Measurements from ENCODE around the gene CCDC142. TPM values are rescaled to one million over a fixed set of nuclear protein-coding genes. Genes with fewer than 3 reads are reported as not detected.
"Not testable (repeated sequence)": the region's sequence is repeated elsewhere in the genome, so short reads cannot be mapped to it uniquely, and the experiment has no call there.

The CCDC142 gene
- total and polyA plus RNA-seq, 4 donors, result 9.3 to 23.4 (median 19.7) TPM

DNA sequence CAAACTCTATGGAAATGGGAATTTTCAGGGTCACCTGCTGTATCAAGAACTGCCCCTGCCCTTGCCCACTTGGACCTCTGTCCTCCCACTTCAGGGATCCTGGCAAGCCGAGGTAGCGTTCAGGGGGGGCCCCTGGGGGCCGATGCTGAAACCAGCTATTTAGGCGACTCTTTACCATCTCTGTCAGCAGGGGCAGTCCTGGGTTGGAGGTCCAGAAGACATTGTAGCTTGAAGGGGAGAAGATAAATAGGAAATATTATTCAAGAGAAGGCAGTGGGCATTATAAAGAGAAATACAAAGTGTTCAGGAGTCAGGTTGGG, 20.1 kb downstream of the CCDC142 start:
- DNase-seq (ENCODE audit: low read depth in 4 of 6, low spot score in 6 of 6), result no peak
- WGBS (ENCODE audit: insufficient coverage), result 81% methylated on average over 4 of the region's 4 CpGs
- Histone ChIP-seq H3K4me1 (ENCODE audit: control insufficient read depth, insufficient read depth, low read length) (peaks cover 23% of the 10 kb centered on the region), H3K9me3 (ENCODE audit: control insufficient read depth, insufficient read depth, low read length) (no peaks in the 10 kb centered on the region), H3K27me3 (ENCODE audit: control insufficient read depth, insufficient read depth, low read length) (no peaks in the 10 kb centered on the region), H3K27ac (ENCODE audit: low read depth, low read length) (no peak overlapping the region), H3K4me3 (ENCODE audit: low read depth, low read length) (no peak overlapping the region), H3K36me3 (ENCODE audit: control insufficient read depth, insufficient read depth, low read length) (peaks cover 25% of the 10 kb centered on the region)

DNA sequence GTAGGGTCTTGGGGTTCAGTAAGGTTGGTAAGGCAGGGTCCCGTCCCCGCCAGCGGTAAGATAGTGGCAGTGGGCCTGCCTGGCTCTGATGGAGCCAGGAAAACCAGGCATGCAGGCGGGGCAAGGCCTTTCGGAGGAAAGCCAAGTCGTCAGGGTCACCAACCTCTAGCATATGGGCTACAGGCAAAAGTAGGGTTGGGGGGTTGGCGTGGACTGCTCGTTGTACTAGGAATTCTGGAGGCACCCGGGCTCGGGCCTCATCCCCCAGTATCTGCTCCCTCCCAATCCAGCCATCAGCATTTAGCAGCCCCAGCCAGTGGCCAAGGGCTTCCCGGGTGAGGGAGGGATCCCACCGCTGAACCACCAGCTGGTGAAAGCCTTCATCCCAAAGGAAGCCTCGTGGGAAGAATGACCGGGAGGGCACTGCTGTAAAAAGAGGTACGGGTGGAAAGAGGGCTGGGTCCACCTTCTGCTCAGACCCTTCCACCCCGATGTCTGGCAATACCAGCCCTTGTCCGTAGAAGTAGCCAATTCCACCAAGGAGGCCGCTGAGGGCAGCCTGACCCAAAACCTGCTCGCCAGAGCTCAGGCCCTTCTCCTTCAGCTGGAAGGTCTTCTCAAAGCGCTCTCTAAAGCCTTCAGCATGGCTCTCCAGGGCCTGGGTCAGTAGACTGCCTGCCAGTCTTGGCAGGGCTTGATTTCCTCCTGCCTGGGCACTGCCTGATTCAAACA, 20.6 kb downstream of the CCDC142 start:
- H3K27me3 ChIP-seq (ENCODE audit: control insufficient read depth, insufficient read depth, low read length), result no peaks in the 10 kb centered on the region
- H3K27ac ChIP-seq (ENCODE audit: low read depth, low read length), result no peak overlapping the region
- WGBS (ENCODE audit: insufficient coverage), result 96% methylated on average over 9 of the region's 20 CpGs
- no peaks in the 10 kb centered on the region for H3K9me3 ChIP-seq (ENCODE audit: control insufficient read depth, insufficient read depth, low read length)
- H3K4me3 ChIP-seq (ENCODE audit: low read depth, low read length), result no peak overlapping the region
- DNase-seq (ENCODE audit: low read depth in 4 of 6, low spot score in 6 of 6), result no peak
- peaks cover 25% of the 10 kb centered on the region for H3K36me3 ChIP-seq (ENCODE audit: control insufficient read depth, insufficient read depth, low read length)
- peaks cover 27% of the 10 kb centered on the region for H3K4me1 ChIP-seq (ENCODE audit: control insufficient read depth, insufficient read depth, low read length)

DNA sequence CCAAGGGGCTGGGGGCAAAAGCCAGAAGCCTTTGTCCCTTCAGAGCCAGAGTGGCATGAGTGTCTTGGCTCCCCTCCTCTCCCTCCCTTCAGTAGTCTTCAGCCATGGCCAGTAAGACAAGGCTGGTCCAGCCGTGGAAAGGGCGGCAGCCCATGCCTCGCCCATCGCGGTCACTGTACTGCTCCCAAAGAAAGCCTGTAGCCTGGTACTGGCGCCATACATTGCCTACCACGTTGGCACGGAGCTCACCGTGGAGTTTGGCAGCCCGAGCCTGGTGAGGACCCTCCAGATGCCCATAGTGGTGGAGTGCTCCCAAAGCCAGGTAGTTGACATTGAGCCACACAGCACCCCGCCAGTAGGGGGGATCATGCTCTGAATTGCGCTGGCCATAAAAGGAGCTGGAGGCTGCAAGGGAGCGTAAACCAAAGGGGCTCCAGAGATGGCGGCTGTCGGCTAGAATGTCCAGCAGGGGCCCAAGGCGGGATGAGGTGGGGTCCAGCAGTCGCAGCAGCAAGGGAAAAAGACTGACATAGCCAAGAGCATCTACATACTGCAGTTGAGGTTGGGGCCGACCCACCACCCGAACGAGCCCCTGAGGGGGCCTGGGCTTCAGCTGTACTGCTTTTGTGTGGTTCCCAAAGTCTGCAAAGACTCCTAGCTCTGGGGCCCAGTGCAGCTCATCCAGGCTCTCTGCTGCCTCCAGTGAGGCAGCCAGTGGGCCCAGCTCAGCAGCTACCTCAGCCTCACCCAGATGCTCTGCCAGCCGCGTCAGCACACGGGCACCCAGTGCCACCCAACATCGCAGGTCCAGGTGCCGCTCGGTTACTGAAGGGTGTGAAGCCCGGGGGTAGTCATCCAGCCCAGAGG, 21.4 kb downstream of the CCDC142 start:
- H3K27ac ChIP-seq (ENCODE audit: low read depth, low read length), result no peak overlapping the region
- DNase-seq (ENCODE audit: low read depth in 4 of 6, low spot score in 6 of 6), result no peak
- H3K36me3 ChIP-seq (ENCODE audit: control insufficient read depth, insufficient read depth, low read length), result peaks cover 25% of the 10 kb centered on the region
- peaks cover 31% of the 10 kb centered on the region for H3K4me1 ChIP-seq (ENCODE audit: control insufficient read depth, insufficient read depth, low read length)
- no peaks in the 10 kb centered on the region for H3K27me3 ChIP-seq (ENCODE audit: control insufficient read depth, insufficient read depth, low read length)
- H3K9me3 ChIP-seq (ENCODE audit: control insufficient read depth, insufficient read depth, low read length), result no peaks in the 10 kb centered on the region
- WGBS (ENCODE audit: insufficient coverage), result 93% methylated on average over 27 of the region's 27 CpGs
- no peak overlapping the region for H3K4me3 ChIP-seq (ENCODE audit: low read depth, low read length)

DNA sequence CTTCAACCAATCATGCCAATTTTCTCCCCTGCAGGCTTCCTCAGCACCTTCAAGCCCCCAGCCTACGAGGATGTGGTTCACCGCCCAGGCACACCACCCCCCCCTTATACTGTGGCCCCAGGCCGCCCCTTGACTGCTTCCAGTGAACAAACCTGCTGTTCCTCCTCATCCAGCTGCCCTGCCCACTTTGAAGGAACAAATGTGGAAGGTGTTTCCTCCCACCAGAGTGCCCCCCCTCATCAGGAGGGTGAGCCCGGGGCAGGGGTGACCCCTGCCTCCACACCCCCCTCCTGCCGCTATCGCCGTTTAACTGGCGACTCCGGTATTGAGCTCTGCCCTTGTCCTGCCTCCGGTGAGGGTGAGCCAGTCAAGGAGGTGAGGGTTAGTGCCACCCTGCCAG, 22.6 kb downstream of the CCDC142 start:
- not testable (repeated sequence) for H3K27me3 ChIP-seq (ENCODE audit: control insufficient read depth, insufficient read depth, low read length); H3K4me3 ChIP-seq (ENCODE audit: low read depth, low read length); DNase-seq (ENCODE audit: low read depth in 4 of 6, low spot score in 6 of 6); H3K27ac ChIP-seq (ENCODE audit: low read depth, low read length); H3K9me3 ChIP-seq (ENCODE audit: control insufficient read depth, insufficient read depth, low read length)
- WGBS (ENCODE audit: insufficient coverage), result 92% methylated on average over 4 of the region's 10 CpGs
- H3K4me1 ChIP-seq (ENCODE audit: control insufficient read depth, insufficient read depth, low read length), result peaks cover 40% of the 10 kb centered on the region
- H3K36me3 ChIP-seq (ENCODE audit: control insufficient read depth, insufficient read depth, low read length), result peaks cover 25% of the 10 kb centered on the region

DNA sequence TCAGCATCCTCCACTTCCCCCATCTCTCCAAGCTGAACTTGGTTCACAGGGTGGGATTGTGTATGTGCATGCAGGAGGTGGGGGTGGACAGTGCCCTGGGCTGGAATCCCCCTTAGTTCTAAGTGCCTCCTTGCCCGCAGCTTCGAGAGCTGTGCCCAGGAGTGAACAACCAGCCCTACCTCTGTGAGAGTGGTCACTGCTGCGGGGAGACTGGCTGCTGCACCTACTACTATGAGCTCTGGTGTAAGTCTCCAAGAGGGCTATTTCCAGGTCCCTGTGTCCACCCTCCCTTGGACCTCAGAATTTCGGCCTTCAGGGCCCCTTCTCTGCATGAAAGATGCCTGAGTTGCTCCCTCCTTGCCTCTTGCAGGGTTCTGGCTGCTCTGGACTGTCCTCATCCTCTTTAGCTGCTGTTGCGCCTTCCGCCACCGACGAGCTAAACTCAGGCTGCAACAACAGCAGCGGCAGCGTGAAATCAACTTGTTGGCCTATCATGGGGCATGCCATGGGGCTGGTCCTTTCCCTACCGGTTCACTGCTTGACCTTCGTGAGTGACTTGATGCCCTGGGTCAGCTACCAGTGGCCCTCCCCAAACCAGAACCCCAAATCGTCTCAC, 23.2 kb downstream of the CCDC142 start:
- not testable (repeated sequence) for H3K27me3 ChIP-seq (ENCODE audit: control insufficient read depth, insufficient read depth, low read length); H3K27ac ChIP-seq (ENCODE audit: low read depth, low read length); H3K4me3 ChIP-seq (ENCODE audit: low read depth, low read length); H3K9me3 ChIP-seq (ENCODE audit: control insufficient read depth, insufficient read depth, low read length); DNase-seq (ENCODE audit: low read depth in 4 of 6, low spot score in 6 of 6)
- 81% methylated on average over 13 of the region's 13 CpGs for WGBS (ENCODE audit: insufficient coverage)
- H3K4me1 ChIP-seq (ENCODE audit: control insufficient read depth, insufficient read depth, low read length), result peaks cover 41% of the 10 kb centered on the region
- peaks cover 25% of the 10 kb centered on the region for H3K36me3 ChIP-seq (ENCODE audit: control insufficient read depth, insufficient read depth, low read length)

DNA sequence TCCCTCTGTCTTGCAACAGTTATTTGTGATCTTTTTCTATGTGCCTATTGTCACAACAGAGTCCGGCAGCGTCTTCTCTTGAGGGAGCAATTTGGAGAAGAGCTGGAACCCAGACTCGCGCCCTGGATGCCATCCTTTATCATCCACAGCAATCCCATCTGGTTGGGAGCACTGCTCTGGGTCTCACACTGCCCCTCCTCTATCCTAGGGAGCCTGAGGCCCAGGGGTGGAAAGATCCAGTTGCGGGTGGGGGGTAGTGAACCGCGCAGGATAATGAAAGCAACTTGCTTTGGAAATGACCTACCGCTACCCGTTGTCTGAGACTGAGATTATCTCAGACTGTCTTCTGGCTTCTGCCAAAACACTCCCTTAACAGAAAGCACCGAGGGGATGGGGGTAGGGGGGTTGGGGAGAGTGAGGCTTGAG, 23.8 kb downstream of the CCDC142 start:
- Histone ChIP-seq H3K27me3 (ENCODE audit: control insufficient read depth, insufficient read depth, low read length) (no peaks in the 10 kb centered on the region), H3K4me1 (ENCODE audit: control insufficient read depth, insufficient read depth, low read length) (peaks cover 35% of the 10 kb centered on the region), H3K4me3 (ENCODE audit: low read depth, low read length) (peak overlapping the region; percentile 88), H3K36me3 (ENCODE audit: control insufficient read depth, insufficient read depth, low read length) (peaks cover 25% of the 10 kb centered on the region), H3K9me3 (ENCODE audit: control insufficient read depth, insufficient read depth, low read length) (no peaks in the 10 kb centered on the region), H3K27ac (ENCODE audit: low read depth, low read length) (peak overlapping the region; percentile 86)
- peak in 1 of 6 donors; percentile 30 for DNase-seq (ENCODE audit: low read depth in 4 of 6, low spot score in 6 of 6)
- WGBS (ENCODE audit: insufficient coverage), result 0% methylated on average over 4 of the region's 10 CpGs

DNA sequence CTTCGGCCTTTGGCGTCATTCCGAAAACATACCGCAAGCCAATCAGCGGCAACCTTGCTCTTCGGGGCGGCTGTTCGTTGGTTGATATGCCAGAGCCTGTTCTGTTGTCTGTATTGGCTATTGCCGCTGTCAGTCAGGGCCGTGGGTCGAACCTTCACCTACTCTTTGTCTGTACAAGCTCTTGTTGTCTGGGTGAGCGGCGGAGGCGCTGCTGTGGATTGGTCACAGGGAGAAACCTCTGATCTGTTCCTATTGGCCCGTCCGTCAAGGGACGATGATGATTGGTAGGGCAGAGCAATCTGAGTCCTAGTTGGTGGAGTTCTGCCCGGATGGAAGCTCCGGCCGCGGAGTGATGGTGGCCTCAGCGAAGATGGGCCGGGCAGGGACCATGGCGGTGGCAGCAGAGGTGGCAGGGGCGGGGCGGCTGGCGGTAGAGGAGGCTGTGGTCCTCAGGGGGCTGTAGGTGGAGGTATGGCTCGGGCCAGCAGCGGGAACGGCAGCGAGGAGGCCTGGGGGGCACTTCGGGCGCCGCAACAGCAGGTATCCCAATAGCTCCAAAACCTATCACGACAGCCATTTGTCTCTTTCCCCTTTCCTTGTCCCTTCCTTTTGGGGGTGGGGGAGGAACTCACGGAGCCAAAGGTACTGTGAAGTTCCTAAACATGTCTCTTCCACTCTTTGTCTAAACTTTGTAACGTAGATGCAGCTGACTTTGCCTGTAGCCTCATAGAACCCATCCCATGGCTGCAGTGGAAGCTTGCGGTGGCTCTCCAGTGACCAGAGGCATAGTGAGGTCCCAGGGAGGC, 24.5 kb downstream of the CCDC142 start, which contains the start of gene WBP1:
TSS of gene WBP1 (plus strand) at position 307 of the 806 bp plus-strand sequence. CDS start at position 472, 165 bp downstream.
- DNase-seq (ENCODE audit: low read depth in 4 of 6, low spot score in 6 of 6), result peak; percentile 99 to 100 (median 100)
- Histone ChIP-seq H3K9me3 (ENCODE audit: control insufficient read depth, insufficient read depth, low read length) (no peaks in the 10 kb centered on the region), H3K36me3 (ENCODE audit: control insufficient read depth, insufficient read depth, low read length) (peaks cover 25% of the 10 kb centered on the region), H3K27me3 (ENCODE audit: control insufficient read depth, insufficient read depth, low read length) (no peaks in the 10 kb centered on the region), H3K4me1 (ENCODE audit: control insufficient read depth, insufficient read depth, low read length) (peaks cover 33% of the 10 kb centered on the region), H3K4me3 (ENCODE audit: low read depth, low read length) (peak within 1 kb of the TSS; percentile 88), H3K27ac (ENCODE audit: low read depth, low read length) (peak within 1 kb of the TSS; percentile 99)
- WGBS (ENCODE audit: insufficient coverage), result 0% methylated on average over 24 of the region's 38 CpGs

DNA sequence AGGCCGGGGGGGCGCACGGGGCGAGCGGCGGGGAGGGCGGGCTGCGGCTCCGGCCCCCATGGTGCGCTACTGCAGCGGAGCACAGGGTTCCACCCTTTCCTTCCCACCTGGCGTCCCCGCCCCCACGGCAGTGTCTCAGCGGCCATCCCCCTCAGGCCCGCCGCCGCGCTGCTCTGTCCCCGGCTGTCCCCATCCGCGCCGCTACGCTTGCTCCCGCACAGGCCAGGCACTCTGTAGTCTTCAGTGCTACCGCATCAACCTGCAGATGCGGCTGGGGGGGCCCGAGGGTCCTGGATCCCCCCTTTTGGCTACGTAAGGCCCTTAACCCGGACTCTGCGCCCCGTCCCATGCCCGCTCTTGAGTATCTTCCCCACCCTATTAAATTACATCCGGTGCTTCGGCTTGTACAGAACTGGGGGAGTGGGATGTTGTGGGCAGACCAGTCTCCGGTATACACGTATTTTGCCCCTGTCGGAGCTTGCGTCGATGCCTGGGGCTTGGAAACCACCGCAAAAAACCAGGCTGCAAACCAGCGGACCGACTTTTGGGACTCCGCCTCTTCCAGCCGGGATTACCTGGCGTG, 25.2 kb downstream of the CCDC142 start:
- Histone ChIP-seq H3K27me3 (ENCODE audit: control insufficient read depth, insufficient read depth, low read length) (no peaks in the 10 kb centered on the region), H3K4me3 (ENCODE audit: low read depth, low read length) (peak overlapping the region; percentile 88), H3K36me3 (ENCODE audit: control insufficient read depth, insufficient read depth, low read length) (peaks cover 21% of the 10 kb centered on the region), H3K9me3 (ENCODE audit: control insufficient read depth, insufficient read depth, low read length) (no peaks in the 10 kb centered on the region), H3K4me1 (ENCODE audit: control insufficient read depth, insufficient read depth, low read length) (peaks cover 33% of the 10 kb centered on the region), H3K27ac (ENCODE audit: low read depth, low read length) (peak overlapping the region; percentile 99)
- WGBS (ENCODE audit: insufficient coverage), result under 1% methylated on average over 39 of the region's 46 CpGs
- DNase-seq (ENCODE audit: low read depth in 4 of 6, low spot score in 6 of 6), result no peak

DNA sequence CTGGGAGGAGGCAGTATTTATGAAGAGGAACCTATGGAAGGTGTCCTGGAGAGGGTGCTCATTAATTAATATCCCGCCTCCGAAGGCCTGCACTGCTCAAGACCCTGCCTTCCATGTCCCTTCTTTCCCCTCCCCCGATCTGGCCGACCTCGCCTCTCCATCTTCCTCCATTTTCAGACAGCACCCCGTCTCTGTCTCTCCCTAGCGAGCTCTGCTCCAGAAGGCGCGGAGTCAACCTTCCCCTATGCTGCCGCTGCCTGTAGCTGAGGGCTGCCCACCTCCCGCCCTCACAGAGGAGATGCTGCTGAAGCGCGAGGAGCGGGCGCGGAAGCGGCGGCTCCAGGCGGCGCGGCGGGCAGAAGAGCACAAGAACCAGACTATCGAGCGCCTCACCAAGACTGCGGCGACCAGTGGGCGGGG, 25.7 kb downstream of the CCDC142 start:
- Histone ChIP-seq H3K4me3 (ENCODE audit: low read depth, low read length) (peak overlapping the region; percentile 88), H3K27me3 (ENCODE audit: control insufficient read depth, insufficient read depth, low read length) (no peaks in the 10 kb centered on the region)
- WGBS (ENCODE audit: insufficient coverage), result under 1% methylated on average over 27 of the region's 27 CpGs

More for the DNA sequence above, 25.7 kb downstream of the CCDC142 start:
- peaks cover 33% of the 10 kb centered on the region for H3K4me1 ChIP-seq (ENCODE audit: control insufficient read depth, insufficient read depth, low read length)
- H3K9me3 ChIP-seq (ENCODE audit: control insufficient read depth, insufficient read depth, low read length), result no peaks in the 10 kb centered on the region
- no peak for DNase-seq (ENCODE audit: low read depth in 4 of 6, low spot score in 6 of 6)
- peaks cover 16% of the 10 kb centered on the region for H3K36me3 ChIP-seq (ENCODE audit: control insufficient read depth, insufficient read depth, low read length)
- H3K27ac ChIP-seq (ENCODE audit: low read depth, low read length), result peak overlapping the region; percentile 99

Measured in spinal cord (tissue), 10 donors.